Measurements from ENCODE around the gene ARL3.

ARL3 gene

GRCh38 chr10:102645741-102646609, 68.2 kb downstream of the ARL3 start:
- in situ Hi-C loops (cut with HindIII; ENCODE audit: low sequenced_read_pairs): no loop called here
- H3K4me3 ChIP-seq (ENCODE audit: low read depth, low read length): peak overlapping the region; percentile 83
- peak; percentile 71 for DNase-seq (ENCODE audit: low read depth)
- TF ChIP-seq CTCF (IDR thresholded peaks at IDR 0.05; ENCODE audit: low read depth, low read length, missing control alignments): no peak

GRCh38 chr10:102645388-102645740, 68.8 kb downstream of the ARL3 start:
- in situ Hi-C loops (cut with HindIII; ENCODE audit: low sequenced_read_pairs): no loop called here

GRCh38 chr10:102644646-102645387, 69.4 kb downstream of the ARL3 start:
- in situ Hi-C loops (cut with HindIII; ENCODE audit: low sequenced_read_pairs): no loop called here
- H3K4me3 ChIP-seq (ENCODE audit: low read depth, low read length): peak overlapping the region; percentile 83
- DNase-seq (ENCODE audit: low read depth): no peak
- TF ChIP-seq CTCF (IDR thresholded peaks at IDR 0.05; ENCODE audit: low read depth, low read length, missing control alignments): peak; percentile 54

More at GRCh38 chr10:102645388-102645740, 68.8 kb downstream of the ARL3 start:
- no peak for TF ChIP-seq CTCF (IDR thresholded peaks at IDR 0.05; ENCODE audit: low read depth, low read length, missing control alignments)
- H3K4me3 ChIP-seq (ENCODE audit: low read depth, low read length): peak overlapping the region; percentile 83
- no peak for DNase-seq (ENCODE audit: low read depth)

- peak within 1 kb of the TSS; percentile 83 for H3K4me3 ChIP-seq (ENCODE audit: low read depth, low read length)
- in situ Hi-C loops (cut with HindIII; ENCODE audit: low sequenced_read_pairs): no loop called here
- no peak for TF ChIP-seq CTCF (IDR thresholded peaks at IDR 0.05; ENCODE audit: low read depth, low read length, missing control alignments)
- no peak for DNase-seq (ENCODE audit: low read depth)
Measured at GRCh38 chr10:102644066-102644645, 70.0 kb downstream of the ARL3 start, which contains the start of gene TRIM8. Gene TRIM8, plus strand, starts transcription at chr10:102644479. Its CDS starts 139 bp downstream, at chr10:102644618.

- no peak for DNase-seq (ENCODE audit: low read depth)
- in situ Hi-C loops (cut with HindIII; ENCODE audit: low sequenced_read_pairs): no loop called here
Measured at GRCh38 chr10:102643336-102644065, 70.7 kb downstream of the ARL3 start.

More at GRCh38 chr10:102643336-102644065, 70.7 kb downstream of the ARL3 start:
- TF ChIP-seq CTCF (IDR thresholded peaks at IDR 0.05; ENCODE audit: low read depth, low read length, missing control alignments): no peak
- peak overlapping the region; percentile 83 for H3K4me3 ChIP-seq (ENCODE audit: low read depth, low read length)

All from astrocyte of the cerebellum (primary cell).